ENCODE data around the gene DISP1. TPM values are rescaled to one million over a fixed set of nuclear protein-coding genes. Genes with fewer than 3 reads are reported as not detected.
"Not testable (repeated sequence)": the region's sequence is repeated elsewhere in the genome, so short reads cannot be mapped to it uniquely, and the experiment has no call there.

DISP1 gene
- total RNA-seq, 1 donor from 2014 or later = 3.2 TPM

DNA sequence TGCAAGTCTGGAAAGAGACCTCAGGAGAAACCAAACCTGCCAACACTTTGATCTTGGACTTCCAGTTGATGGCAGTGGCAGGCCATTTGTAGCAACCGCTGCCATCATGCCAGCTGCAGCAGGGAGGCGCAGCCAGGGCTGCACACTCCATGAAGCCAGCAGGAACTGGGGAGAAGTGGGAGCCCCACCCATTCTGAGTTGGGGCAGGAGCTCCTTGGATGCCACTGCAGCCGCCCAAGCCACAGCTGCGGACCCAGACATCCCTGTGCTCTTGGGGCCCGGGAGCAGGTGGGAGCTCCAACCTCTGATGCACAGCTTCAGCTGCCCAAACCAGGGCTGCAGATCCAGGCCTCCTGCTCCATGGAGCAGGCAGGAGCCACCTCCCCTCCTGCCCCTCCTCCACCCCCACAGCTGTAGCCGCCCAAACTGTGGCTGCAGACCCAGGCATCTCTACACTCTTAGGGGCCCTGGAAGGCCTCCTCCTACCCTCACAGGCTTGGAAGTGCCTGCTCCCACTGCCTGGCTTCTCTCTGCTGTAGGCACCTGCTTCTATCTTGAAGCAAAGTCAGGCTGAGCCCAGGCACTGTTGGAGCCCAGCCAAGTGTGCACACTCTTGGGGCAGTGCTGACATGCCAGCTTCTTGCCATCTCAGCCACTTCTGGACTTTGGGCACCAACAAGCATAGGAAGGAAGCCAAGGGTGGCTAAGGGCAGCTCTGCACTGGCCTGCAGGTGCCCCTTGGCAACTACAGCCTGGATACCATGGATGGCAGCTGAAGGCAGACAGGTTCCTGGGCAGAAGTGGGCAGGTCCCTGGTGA lies 20.0 kb upstream of the DISP1 start:
- DNase-seq (ENCODE audit: extremely low read depth, low read depth, low spot score) = no peak

DNA sequence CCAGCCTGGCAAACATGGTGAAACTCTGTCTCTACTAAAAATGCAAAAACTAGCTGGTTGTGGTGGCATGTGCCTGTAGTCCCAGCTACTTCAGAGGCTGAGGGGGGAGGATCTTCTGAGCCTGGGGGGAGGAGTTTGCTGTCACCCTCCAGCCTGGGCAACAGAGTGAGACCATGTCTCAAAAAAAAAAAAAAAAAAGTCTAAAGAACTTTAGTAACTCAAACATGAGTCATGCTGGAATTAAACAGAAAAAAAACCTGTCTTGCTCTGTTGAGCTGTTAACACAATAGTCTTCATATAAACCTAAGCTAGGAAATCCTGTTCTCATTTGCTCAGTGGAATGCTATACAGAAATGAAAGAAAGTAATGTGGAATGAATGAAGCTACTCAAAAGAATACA lies 16.7 kb upstream of the DISP1 start:
- DNase-seq (ENCODE audit: extremely low read depth, low read depth, low spot score) = no peak

DNA sequence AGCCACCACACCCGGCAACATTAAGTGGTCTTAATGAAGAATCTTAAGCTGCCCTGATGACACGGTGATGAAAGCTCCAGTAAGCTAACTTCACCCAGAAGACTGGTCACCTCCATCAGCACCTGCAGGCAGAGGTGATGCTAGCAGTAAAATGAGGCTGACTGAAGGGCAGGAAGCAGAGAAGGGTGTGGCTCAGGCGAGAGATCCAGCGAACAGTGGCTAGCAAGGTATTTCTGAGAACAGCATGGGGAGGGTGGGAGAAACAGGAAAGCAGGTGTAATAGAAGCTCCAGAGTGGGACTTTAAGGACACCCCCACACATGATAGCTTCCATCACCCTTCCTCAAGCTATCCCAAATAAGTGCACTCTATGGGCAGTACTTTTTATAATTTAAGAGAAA lies 15.9 kb upstream of the DISP1 start:
- DNase-seq (ENCODE audit: extremely low read depth, low read depth, low spot score) = no peak

DNA sequence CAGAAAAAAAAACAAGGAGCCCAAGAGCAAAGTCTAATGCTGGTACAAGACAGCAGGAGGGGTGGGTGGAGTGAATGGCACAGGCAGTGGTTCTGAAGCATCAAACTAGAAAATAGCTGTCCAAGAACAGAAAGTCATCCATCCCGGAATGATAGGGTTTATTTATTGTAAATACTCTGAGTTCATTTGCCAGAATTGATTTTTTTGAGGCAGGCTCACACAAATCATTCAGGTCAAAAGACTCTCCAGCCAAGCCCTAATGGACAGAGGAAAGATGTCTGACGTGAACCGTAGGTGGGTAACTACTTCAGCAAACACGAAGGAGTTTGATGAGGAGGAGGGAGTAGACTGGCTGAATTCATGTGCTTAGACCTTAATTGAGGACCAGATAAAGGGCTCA lies 13.8 kb upstream of the DISP1 start:
- DNase-seq (ENCODE audit: extremely low read depth, low read depth, low spot score) = no peak

DNA sequence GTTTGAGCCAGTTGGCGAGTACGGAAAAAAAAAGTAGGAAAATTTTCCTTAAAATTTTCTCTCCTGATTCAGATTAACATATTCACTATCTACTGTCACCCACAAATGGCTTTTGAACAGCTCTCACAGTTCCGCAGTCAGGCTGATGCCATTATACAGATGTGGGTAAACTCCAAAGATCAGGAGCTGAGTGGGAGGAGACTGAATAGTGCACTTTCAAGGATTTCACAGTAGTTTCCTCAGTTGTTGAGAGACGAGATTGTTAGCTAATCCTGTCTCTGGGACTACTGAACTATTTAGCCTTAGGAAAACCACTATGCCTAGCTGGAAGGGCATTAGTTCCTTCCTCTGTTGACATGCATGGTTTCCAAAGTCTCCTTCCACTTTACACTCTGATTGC lies 3.2 kb upstream of the DISP1 start:
- DNase-seq (ENCODE audit: extremely low read depth, low read depth, low spot score) = no peak

DNA sequence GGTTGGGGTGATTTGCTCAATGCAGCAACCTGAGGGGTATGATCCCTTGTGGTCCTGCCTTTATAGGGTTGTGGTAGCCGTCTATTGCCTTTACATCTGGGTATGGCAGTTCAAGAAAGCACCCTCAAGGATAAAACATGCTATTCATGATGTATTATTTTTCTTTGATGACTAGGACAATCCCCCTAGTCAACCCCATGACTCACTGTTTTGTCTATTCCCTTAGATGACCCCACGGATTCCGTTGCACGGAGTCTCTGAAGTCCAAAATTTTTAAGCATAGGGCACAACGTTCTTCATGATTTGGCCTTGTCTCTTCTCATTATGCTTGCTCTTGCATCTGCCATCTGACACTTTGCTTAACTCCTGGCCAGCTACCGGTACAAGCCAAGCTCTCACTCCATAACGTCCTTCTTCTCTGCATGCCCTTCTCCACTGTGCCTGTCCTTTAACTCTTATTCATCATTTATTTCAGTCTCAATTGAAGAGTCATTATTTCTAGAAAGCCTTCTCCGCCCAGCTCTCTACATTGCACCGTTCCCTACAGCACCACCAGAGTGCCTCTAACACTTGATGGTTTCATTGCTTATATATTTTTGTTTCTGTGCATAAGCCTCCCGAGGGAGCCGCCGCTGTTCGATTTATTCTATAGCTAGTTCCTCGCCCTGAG lies 838 bp upstream of the DISP1 start:
- DNase-seq (ENCODE audit: extremely low read depth, low read depth, low spot score) = no peak

DNA sequence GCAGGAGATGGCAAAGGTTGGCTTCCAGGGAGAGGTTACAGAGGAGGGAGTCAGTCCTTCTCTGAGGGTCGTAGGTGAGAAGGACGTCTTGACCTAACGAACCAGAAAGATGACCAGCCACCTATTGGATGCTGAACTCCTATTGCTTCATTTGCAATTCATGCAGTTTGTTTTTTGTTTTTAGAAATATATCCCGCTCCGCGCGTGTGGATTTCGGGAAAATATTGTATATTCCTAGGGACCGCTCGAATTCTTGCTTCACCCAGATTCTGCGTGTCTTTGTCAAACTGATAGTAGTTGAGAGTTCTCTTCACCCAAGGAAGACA lies 564 bp downstream of the DISP1 start:
- DNase-seq (ENCODE audit: extremely low read depth, low read depth, low spot score) = no peak

DNA sequence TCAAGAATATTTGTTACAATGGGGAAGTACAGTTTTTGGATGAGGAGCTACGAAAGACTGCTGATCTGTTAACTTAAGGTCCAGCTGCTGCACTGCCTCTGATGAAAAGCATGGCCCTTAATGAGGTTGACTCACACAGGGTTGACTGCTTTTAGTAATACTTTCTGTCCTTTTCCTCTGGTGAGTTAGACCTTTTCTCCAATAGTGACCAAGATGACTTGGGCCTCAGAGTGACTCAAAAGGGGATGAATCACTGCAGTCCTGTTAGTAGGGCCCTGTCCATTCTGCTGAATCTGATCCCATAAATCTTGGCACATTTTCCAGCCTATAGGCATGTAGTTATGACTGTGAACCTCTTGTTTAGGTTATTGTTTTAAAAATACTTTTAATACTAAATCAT lies 2.7 kb downstream of the DISP1 start:
- DNase-seq (ENCODE audit: extremely low read depth, low read depth, low spot score) = no peak

DNA sequence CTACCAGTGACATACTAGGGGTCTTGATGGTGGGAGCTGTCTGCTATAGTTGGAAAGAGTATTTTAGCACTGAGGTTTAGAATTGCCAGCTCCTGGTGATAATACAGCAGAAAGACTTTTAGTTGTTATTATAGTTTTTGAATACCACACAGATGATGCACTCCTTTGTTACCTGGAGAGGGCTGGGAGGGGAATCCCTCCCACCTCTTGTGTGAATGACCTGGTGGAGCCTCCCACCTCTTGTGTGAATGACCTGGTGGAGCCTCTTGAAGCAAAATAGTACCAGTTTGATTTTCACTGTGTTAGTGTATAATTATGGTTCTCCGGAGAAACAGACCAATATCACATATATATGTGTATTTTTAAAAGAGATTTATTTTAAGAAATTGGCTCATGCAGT lies 3.3 kb downstream of the DISP1 start:
- no peak for DNase-seq (ENCODE audit: extremely low read depth, low read depth, low spot score)

DNA sequence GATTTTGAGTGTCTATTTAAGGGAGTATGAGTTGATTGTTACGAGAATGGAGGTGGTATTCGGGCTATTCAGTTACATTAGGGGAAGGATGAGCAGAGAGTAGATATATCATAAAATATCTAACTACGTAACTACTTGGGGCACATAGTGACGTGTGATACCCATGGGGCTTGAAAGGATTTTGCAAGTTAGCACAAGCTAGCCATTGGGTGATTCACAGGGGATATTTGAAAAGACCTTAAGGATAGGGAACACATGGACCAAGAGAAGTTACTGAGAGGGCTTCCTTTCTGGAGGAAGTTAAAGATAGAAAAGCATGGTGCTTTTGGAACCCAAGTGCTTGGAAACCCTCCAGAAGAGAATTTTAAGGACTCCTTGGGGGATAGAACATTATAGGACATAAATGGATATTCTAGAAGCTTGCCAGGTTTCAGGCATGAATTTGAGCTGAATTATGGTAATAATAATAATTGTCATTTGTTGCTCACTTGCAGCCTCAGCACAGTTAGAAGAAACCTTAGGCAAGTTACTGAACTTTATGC lies 5.4 kb downstream of the DISP1 start:
- no peak for DNase-seq (ENCODE audit: extremely low read depth, low read depth, low spot score)

DNA sequence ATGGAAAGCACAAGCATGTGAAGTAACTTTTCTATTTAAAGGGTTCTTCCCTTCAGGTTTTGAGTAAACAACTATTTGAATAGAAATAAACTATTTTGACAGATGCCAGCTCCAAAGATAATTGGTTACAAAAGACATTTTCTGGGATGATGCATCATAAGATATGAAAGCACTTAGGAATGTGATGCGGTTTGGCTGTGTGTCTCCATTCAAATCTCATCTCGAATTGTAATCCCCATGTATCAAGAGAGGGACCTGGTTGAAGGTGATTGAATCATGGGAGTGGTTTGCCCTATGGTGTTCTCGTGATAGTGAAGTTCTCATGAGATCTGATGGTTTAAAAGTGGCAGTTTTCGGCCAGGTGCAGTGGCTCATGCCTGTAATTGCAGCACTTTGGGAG lies 6.4 kb downstream of the DISP1 start:
- DNase-seq (ENCODE audit: extremely low read depth, low read depth, low spot score) = no peak

DNA sequence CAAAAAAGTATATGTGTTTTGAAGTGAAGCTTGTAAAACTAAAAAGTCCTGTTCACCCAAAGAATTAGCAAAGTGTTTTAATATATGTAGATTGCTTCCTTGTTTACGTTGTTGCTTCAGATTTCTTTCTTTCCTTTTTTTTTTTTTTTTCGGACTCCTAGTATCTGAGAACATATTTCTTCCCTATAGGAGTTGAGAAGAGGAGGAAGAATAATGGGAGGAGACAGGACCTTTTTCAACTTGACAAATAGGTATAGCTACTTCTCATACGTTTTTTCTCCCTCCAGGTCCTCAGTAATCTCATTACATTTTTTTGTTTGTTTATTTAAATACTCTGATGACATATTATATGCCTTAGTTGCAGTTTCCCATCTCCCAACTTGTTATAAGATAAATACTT lies 8.9 kb downstream of the DISP1 start:
- DNase-seq (ENCODE audit: extremely low read depth, low read depth, low spot score) = no peak

DNA sequence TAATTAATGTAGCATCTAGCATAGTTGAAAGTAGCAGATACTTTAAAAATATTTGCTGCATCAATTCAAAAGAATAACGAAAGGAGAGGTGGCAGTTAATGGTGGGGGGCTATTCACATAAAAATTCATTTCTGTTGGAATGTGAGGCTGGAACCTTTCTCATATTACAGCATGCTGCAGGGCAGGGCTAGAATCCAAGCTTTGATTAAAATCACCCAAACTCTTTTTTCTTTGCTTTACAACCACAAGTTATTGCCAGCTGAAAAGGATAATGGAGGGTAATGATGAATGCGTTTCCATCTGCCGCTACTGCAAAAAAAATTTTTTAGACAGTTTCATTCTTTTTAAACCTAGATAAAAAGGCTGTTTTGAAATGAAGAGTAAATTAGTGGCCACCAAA lies 9.8 kb downstream of the DISP1 start:
- DNase-seq (ENCODE audit: extremely low read depth, low read depth, low spot score) = no peak

DNA sequence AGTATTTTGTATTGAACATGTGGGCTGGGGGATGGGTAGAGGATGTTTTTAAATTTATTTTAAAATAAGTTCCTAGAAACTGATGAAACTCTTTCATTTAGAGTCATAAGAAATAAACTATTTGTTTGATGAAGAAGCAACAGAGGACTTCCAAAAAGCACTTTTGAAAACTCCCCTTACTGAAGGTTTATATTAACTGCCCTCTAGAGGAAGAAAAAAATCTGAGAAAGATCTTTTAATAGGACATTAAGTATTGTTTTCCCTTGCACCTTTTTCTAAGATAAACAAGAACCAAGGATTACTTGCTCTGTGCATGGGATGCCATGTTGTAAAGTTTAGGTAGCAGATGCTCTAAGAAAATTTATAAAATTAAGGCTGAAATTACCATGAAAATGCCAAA lies 14.1 kb downstream of the DISP1 start:
- no peak for DNase-seq (ENCODE audit: extremely low read depth, low read depth, low spot score)

DNA sequence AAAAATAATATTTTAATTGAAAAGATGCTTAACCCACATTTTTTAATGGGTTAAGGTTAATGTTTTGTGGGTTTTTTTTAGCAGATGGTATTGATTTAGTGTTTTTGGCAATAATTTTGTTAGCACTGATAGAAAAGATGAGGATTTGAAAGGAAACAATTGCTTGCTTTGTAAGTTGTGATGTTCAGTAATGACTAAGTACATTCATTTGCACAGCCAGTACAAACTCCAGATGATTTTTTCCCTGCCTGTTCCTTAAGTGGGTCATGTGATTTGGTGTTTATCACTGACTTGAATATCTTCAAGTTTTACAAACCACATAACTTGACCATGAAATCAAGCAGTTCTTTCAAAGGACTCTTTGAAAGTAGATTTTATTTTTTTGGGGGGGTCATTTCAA lies 15.0 kb downstream of the DISP1 start:
- no peak for DNase-seq (ENCODE audit: extremely low read depth, low read depth, low spot score)

DNA sequence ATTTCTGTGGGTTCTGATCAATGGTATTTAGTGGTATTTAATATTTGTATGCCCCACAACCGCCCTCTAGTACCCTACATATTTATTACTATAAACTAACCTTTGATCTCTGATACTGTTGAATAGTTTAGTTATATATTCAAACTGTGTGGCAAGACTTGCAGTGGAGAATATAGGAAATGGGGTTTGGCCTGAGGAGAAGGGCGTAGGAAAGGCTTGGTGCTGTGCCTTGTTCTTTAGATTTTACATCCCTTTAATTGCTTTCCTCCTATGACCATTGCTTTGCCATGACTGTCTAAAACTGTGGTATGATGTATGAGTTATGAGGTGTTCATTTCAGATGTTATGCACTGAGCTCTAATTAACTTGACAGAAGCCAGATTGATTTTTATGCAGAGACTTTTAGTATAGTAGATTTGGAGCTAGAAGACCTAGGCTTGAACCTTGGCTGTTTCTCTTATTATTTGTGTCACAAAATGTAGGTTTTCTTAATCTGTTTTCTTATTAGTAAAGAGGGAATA lies 18.6 kb downstream of the DISP1 start:
- DNase-seq (ENCODE audit: extremely low read depth, low read depth, low spot score) = no peak

DNA sequence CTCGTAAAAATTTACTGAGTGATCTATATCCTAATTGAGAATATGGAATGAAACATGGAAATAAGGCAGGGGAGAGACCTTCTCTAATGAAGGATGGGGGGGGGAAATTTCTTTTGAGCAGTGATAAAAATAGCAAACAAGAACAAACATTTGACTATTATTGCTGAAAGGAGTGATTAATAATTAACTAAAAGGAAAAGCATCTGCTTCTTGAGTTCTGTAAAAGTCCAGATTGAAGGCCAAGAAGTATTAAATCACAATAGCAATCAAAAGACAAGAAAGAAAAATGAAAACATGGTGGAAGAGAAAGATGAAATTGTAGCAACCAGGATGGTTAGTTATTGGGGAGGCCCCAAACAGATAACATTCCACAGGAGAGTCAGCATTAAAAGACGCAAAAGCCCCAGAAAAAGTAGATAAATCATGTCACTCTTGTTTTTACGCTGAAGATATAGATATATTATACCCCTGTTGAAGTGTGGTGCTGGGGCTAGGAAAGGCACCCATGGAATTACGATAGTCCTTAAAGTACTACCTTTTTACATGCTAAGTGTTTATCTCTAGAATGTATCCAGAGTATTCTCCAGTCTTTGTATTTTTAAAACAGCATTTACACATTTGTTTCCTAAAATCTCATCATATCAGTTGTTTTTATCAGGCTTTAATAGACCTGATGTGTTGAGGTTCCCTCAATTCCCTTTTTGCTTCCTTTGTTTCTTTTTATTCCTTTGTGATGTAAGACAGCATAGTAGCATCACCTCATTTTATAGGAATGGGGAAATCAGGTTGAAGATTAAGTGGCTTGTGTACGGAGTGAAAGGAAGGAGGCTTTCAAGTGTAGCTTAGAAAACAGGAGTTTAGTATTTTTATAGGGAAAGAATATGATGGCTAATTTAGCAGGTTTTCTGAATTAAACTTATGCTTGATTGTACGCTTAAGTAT lies 28.9 kb downstream of the DISP1 start:
- no peak for DNase-seq (ENCODE audit: extremely low read depth, low read depth, low spot score)

DNA sequence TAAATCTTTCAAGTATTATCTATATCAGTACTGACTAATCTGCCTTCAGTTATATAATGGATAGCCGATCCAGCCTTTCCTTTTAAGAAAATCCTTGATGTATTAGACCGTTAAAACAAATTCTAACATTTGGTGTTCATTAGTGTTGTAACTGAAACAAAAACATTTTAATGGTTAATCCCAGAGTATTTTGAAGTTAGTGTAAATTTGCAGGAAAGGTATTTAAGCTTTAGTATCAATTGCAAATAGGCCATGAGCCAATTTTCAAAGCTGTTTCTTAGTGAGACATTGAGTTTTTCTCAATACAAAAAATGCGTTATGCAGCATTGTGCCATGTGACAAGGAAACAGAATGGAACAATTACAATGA lies 29.6 kb downstream of the DISP1 start:
- DNase-seq (ENCODE audit: extremely low read depth, low read depth, low spot score) = no peak

DNA sequence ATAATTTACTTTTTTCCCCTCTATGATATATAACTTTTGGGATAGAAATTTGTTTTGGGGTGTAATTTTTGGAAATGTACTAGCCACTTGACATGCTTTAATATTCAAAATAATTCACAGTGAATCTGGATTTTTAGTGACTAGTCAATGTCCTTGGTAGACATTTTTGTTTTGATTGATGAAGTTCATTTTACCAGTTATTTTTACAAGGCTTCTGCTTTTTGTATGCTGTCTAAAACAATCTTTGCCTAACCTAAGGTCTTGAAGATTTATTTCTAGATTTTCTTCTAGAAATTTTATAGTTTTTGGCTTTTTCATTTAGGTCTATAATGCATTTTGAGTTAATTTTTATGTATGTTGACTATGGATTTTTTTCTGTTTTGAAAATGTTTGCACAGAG lies 30.9 kb downstream of the DISP1 start:
- no peak for DNase-seq (ENCODE audit: extremely low read depth, low read depth, low spot score)

DNA sequence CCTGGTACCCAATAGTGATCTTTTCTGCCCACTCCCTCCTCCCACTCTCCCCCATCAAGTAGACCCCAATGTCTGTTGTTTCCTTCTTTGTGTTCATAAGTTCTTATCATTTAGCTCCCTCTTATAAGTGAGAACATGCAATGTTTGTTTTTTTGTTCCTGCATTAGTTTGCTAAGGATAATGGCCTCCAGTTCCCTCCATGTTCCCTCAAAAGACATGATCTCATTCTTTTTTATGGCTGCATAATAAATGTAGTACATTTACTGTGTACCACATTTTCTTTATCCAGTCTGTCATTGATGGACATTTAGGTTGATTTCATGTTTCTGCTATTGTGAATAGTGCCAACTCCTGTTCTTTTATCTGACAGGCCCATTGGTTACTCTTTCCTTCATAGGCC lies 35.7 kb downstream of the DISP1 start:
- DNase-seq (ENCODE audit: extremely low read depth, low read depth, low spot score) = not testable (repeated sequence)

DNA sequence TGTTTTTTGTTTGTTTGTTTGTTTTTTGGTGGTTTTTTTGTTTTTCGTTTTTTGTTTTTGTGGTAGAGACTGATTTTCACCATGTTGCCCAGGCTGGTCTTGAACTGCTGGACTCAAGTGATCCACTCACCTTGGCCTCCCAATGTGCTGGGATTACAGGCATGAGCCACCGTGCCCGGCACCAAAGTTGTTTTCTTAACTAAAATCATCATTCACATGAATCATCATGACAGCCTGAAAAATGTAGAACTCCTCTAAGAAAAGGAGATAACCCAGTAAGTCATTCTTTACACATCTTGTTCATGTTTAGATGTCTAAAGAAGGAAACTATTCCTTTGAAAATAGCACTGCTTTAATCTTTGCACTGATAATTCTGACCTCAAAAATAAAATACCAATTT lies 37.5 kb downstream of the DISP1 start:
- DNase-seq (ENCODE audit: extremely low read depth, low read depth, low spot score) = no peak
